ENCODE results near the gene SKI.
A peak's percentile ranks its signal among the peaks of the same experiment; 100 is the strongest.

Gene SKI

DNA sequence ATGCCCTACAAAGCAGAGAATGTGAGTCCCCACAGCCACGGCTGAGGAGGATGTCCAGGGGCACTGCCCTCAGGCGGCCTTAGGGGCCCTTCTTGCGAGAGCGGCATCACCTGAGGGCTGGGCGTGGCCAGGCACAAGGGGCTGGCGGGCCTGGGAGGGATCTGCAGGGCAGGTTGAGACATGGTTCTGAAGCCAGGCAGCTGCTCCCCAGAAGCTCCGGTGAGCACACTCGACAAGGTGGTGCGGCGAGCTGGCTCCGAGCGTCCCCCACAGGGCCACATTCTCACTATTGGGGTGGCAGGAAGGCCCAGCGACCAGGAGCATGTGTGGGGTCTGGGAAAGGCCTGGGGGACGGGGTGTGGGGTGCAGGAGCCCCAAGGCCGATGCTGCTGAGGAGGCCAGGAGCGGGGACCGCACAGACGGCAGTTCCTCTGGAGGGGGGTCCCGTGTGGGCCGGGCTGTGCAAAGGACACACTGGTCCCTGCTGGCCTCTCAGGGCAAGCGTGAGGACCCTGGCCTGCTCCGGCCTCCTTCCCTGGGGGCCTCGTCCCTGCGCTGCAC is 116.1 kb downstream of the SKI start:
- Mint-ChIP-seq H3K4me3 (no peak overlapping the region), H3K9me3 (no peaks in the 10 kb centered on the region), H3K27me3 (no peaks in the 10 kb centered on the region), H3K4me1 (ENCODE audit: low read depth in 2 of 2) (no peaks in the 10 kb centered on the region), H3K27ac (no peak overlapping the region), H3K36me3 (ENCODE audit: insufficient read depth) (no peaks in the 10 kb centered on the region)
- DNase-seq (no peak), ATAC-seq (replicated peaks) (no peak)

DNA sequence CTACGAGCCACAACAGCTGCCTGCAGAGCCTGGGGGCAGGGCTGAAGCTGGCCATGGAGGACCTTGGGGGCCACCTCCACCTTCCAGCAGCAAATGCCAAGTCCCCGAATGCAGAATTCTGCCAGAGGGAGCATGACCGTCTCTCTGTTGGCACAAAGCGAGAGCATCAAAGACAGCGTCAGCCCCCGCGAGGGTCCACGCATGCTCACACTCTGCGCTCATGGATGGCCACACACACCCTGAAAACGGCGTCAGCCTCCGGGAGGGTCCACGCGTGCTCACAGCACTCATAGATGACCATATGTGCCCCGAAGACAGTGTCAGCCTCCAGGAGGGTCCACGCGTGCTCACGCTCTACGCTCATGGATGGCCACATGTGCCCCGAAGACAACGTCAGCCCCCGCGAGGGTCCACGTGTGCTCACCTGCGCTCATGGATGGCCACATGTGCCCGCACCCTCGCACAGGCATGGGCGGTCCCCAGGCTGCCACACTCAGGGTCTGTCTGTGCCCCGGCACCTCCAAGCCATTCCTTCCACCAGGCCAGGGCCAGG is 116.7 kb downstream of the SKI start:
- Mint-ChIP-seq H3K27ac (no peak overlapping the region), H3K4me3 (no peak overlapping the region), H3K4me1 (ENCODE audit: low read depth in 2 of 2) (no peaks in the 10 kb centered on the region), H3K36me3 (ENCODE audit: insufficient read depth) (no peaks in the 10 kb centered on the region), H3K9me3 (no peaks in the 10 kb centered on the region), H3K27me3 (no peaks in the 10 kb centered on the region)
- ATAC-seq (replicated peaks) (no peak), DNase-seq (no peak)

DNA sequence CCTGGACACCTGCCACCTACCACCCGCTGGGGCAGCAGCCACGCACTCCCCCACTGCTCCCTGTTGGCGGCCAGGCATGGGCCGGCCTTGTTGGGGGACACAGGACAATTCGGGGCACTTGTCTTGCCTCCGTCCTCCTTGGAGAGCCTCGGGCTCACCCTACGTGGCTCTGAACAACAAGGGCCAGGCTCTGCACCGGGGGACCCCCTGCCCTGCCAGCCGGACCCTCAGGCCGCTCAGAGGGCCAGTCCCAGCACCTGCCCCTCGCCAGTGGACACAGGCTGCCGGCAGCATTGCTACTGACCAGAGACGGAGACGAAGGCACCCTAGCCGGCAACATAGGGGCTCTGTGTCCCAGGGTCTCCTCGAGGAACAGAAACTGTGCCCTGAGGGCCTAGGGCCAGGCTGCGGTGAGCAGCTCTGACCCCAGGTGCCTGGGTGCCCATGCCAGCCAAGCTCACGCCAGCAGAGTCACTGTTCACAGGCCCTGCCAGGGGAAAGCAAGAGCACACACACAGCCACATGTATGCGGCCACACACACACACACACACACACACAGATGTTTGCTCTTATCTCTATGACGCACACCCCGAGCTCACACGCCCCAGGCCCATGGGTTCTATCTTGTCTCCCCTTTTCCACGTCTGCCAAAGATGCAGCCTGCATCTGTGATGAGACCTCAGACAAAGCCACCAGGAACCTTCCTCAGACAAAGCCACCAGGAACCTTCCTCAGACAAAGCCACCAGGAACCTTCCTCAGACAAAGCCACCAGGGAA is 117.4 kb downstream of the SKI start:
- no peaks in the 10 kb centered on the region for H3K36me3 Mint-ChIP-seq (ENCODE audit: insufficient read depth)
- DNase-seq (no peak), ATAC-seq (replicated peaks) (no peak)
- H3K4me3 Mint-ChIP-seq, result no peak overlapping the region
- H3K9me3 Mint-ChIP-seq, result no peaks in the 10 kb centered on the region
- H3K4me1 Mint-ChIP-seq (ENCODE audit: low read depth in 2 of 2), result no peaks in the 10 kb centered on the region
- no peak overlapping the region for H3K27ac Mint-ChIP-seq
- no peaks in the 10 kb centered on the region for H3K27me3 Mint-ChIP-seq

DNA sequence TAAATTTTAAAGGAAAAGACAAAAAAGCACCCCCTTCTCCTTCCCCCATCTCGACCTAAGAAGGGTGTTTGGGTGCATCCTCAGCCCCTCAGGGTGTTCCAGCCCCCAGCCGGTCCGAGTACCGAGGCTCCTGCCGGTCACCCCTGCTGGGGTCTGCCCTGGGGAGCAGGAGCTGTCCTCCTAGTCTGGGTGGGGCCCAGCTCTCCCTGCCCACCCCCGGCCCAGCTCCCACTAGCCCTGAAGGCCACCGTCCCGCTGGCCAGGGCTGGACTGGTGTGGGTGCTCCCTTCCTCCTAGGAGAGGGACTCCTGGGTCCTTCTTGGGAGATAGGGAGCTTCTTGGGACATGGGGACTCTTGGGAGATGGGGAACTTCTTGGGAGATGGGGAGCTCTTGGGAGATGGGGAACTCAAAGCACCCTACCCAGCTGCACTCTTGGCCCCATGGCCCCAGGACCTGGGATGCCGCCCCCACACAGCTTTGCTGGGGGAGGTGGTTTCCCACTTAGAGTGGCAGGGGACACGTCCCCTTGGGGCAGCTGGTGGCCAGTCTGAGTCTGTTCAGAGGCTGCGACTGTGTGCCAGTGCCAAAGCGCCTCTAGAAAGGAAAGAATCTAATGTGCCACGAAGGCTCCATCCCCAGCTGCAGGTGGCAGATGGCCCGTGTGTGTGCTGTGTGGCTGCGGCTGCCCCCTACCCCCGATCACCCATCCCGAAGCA is 118.7 kb downstream of the SKI start:
- H3K27me3 Mint-ChIP-seq, result peaks cover 0 to 5% of the 10 kb centered on the region in 2 donors
- peak overlapping the region in 1 of 2 donors; percentile 38 for H3K27ac Mint-ChIP-seq
- no peaks in the 10 kb centered on the region for H3K4me1 Mint-ChIP-seq (ENCODE audit: low read depth in 2 of 2)
- H3K9me3 Mint-ChIP-seq, result no peaks in the 10 kb centered on the region
- no peaks in the 10 kb centered on the region for H3K36me3 Mint-ChIP-seq (ENCODE audit: insufficient read depth)
- DNase-seq (no peak), ATAC-seq (replicated peaks) (no peak)
- no peak overlapping the region for H3K4me3 Mint-ChIP-seq

GRCh38 chr1:2347409-2347785 is 119.3 kb downstream of the SKI start:
- Mint-ChIP-seq H3K27ac (peak overlapping the region in 1 of 2 donors; percentile 38), H3K27me3 (peaks cover 3 to 5% of the 10 kb centered on the region in 2 donors), H3K9me3 (no peaks in the 10 kb centered on the region), H3K4me3 (no peak overlapping the region), H3K36me3 (ENCODE audit: insufficient read depth) (no peaks in the 10 kb centered on the region), H3K4me1 (ENCODE audit: low read depth in 2 of 2) (no peaks in the 10 kb centered on the region)
- ATAC-seq (replicated peaks), result no peak
- DNase-seq, result no peak

GRCh38 chr1:2347896-2348295 is 119.8 kb downstream of the SKI start:
- peaks cover 5 to 8% of the 10 kb centered on the region in 2 donors for H3K27me3 Mint-ChIP-seq
- no peaks in the 10 kb centered on the region for H3K9me3 Mint-ChIP-seq
- DNase-seq (no peak), ATAC-seq (replicated peaks) (no peak)
- H3K36me3 Mint-ChIP-seq (ENCODE audit: insufficient read depth), result no peaks in the 10 kb centered on the region
- no peaks in the 10 kb centered on the region for H3K4me1 Mint-ChIP-seq (ENCODE audit: low read depth in 2 of 2)
- no peak overlapping the region for H3K27ac Mint-ChIP-seq
- H3K4me3 Mint-ChIP-seq, result no peak overlapping the region

DNA sequence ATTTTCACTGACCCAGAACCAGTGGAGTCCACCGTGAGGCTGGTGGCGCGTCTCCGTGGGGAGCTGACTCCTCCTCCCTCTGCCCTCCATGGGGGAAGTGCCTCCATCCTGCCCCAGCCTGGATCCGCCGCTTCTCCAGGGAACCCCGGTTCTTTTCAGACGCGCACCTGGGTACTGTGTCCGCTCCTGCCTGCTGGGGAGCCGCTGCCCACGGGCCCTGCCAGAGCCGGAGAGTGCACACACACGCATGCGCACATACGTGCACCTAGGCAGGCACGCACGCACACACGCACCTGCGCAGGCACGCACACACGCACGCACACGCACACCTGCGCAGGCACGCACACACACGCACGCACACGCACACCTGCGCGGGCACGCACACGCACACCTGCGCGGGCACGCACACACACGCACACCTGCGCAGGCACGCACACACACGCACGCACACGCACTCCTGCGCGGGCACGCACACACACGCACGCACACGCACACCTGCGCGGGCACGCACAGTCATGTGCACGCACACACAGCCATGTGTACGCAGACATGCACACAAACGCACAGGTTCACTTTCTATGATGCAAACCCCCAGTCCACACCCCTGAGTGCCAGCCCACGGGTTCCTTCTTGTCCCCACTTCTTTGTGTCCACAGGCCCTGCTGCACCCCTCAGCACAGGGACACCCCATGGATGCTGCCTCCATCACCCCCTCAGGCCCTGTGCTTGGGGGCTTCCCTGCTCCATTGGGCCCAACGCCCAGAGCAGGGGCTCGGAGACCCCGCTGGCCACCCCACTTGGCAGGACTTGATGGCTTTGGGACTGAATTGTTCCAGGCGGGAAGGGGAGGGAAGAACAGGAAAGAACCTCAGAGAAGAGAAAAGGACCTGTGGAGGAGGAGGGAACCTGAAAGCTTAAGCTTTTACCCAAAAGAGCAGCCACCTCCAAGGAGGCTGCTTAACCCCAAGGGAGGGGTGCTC is 120.5 kb downstream of the SKI start:
- no peak overlapping the region for H3K4me3 Mint-ChIP-seq
- no peaks in the 10 kb centered on the region for H3K9me3 Mint-ChIP-seq
- ATAC-seq (replicated peaks) (no peak), DNase-seq (no peak)
- peaks cover 5 to 8% of the 10 kb centered on the region in 2 donors for H3K27me3 Mint-ChIP-seq
- no peak overlapping the region for H3K27ac Mint-ChIP-seq
- no peaks in the 10 kb centered on the region for H3K36me3 Mint-ChIP-seq (ENCODE audit: insufficient read depth)
- H3K4me1 Mint-ChIP-seq (ENCODE audit: low read depth in 2 of 2), result no peaks in the 10 kb centered on the region

GRCh38 chr1:2349806-2350205 is 121.7 kb downstream of the SKI start:
- H3K4me1 Mint-ChIP-seq (ENCODE audit: low read depth in 2 of 2), result no peaks in the 10 kb centered on the region
- ATAC-seq (replicated peaks) (no peak), DNase-seq (no peak)
- peaks cover 5 to 8% of the 10 kb centered on the region in 2 donors for H3K27me3 Mint-ChIP-seq
- H3K9me3 Mint-ChIP-seq, result no peaks in the 10 kb centered on the region
- no peak overlapping the region for H3K27ac Mint-ChIP-seq
- H3K4me3 Mint-ChIP-seq, result no peak overlapping the region
- H3K36me3 Mint-ChIP-seq (ENCODE audit: insufficient read depth), result no peaks in the 10 kb centered on the region

- Mint-ChIP-seq H3K27me3 (peaks cover 5 to 8% of the 10 kb centered on the region in 2 donors), H3K36me3 (ENCODE audit: insufficient read depth) (no peaks in the 10 kb centered on the region), H3K4me3 (no peak overlapping the region), H3K27ac (no peak overlapping the region), H3K4me1 (ENCODE audit: low read depth in 2 of 2) (no peaks in the 10 kb centered on the region), H3K9me3 (no peaks in the 10 kb centered on the region)
- ATAC-seq (replicated peaks) (no peak), DNase-seq (no peak)
These were observed 122.4 kb downstream of the SKI start for GRCh38 chr1:2350501-2350900.

GRCh38 chr1:2350911-2351655 is 123.0 kb downstream of the SKI start:
- DNase-seq, result no peak
- Mint-ChIP-seq H3K9me3 (no peaks in the 10 kb centered on the region), H3K4me1 (ENCODE audit: low read depth in 2 of 2) (no peaks in the 10 kb centered on the region), H3K4me3 (no peak overlapping the region), H3K27ac (no peak overlapping the region), H3K36me3 (ENCODE audit: insufficient read depth) (no peaks in the 10 kb centered on the region), H3K27me3 (peaks cover 5 to 8% of the 10 kb centered on the region in 2 donors)
- no peak for ATAC-seq (replicated peaks)

DNA sequence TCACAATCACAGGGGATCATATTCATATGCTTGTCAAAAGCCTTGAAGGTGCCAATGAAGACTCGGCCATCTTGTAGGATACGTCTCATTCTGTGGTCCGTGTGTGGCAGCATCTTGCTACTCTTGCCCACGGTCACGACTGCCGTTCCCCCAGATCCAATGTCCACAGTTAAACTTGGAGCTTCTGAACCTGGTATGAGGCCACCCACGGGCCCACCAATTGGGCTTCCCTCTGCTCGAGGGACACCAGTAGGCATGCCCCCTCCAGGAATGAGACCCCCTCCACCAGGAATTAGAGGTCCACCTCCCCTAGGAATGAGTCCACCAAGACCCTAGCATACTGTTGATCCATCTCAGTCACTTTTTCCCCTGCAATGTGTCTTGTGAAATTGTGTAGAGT is 123.6 kb downstream of the SKI start:
- Mint-ChIP-seq H3K9me3 (no peaks in the 10 kb centered on the region), H3K4me1 (ENCODE audit: low read depth in 2 of 2) (no peaks in the 10 kb centered on the region), H3K27ac (no peak overlapping the region), H3K27me3 (peaks cover 5 to 8% of the 10 kb centered on the region in 2 donors), H3K4me3 (no peak overlapping the region), H3K36me3 (ENCODE audit: insufficient read depth) (no peaks in the 10 kb centered on the region)
- DNase-seq (no peak), ATAC-seq (replicated peaks) (no peak)

DNA sequence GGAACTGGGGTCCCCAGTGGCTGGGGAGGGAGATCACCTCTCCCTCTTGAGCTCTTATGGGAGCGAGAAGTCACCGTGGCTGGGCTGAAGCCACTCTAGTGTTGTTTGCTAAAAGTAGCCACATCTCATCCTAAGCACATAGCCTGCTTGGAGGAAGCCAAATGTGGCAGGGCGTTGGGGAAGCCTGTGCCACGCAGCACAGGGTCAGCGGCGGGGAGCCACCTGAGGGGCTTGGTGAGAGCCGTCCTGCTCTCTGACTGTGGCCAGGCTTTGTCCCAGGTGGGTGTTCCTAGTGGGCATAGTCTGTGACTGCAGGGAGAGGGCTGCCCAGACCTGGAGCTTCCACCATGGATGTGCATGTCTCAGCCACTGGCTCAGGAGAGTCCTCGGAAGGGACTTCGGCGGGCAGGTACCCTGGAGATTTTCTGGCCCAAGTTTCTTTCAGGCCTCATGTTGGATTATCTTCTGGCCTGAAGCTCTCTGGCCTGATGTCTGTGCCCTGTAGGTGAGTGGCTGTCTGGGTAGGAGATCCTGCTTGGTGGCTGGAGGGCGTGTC is 124.3 kb downstream of the SKI start:
- H3K9me3 Mint-ChIP-seq, result no peaks in the 10 kb centered on the region
- no peak overlapping the region for H3K4me3 Mint-ChIP-seq
- no peaks in the 10 kb centered on the region for H3K36me3 Mint-ChIP-seq (ENCODE audit: insufficient read depth)
- H3K27me3 Mint-ChIP-seq, result peaks cover 5 to 8% of the 10 kb centered on the region in 2 donors
- H3K27ac Mint-ChIP-seq, result peak overlapping the region in 1 of 2 donors; percentile 41
- ATAC-seq (replicated peaks) (no peak), DNase-seq (no peak)
- no peaks in the 10 kb centered on the region for H3K4me1 Mint-ChIP-seq (ENCODE audit: low read depth in 2 of 2)
